H9 (cell line): ENCODE data around the gene SRPK2. TPM values are rescaled to one million over a fixed set of nuclear protein-coding genes. Genes with fewer than 3 reads are reported as not detected.

Source experiments
- DNase-seq: peaks from one replicate; pipeline ENCODE4 v3.0.0-alpha.2; 2017
- H2AFZ ChIP-seq: one replicate; pipeline ENCODE4 v1.6.1; 2013; ENCODE audit warnings: mild to moderate bottlenecking, low read length, control low read depth, moderate library complexity
- H2AK5ac ChIP-seq: 2 replicates; pipeline ENCODE4 v1.6.1; 2013; ENCODE audit warnings: low read length, control low read depth, mixed read lengths; ENCODE audit not compliant: insufficient read length
- H2BK120ac ChIP-seq: one replicate; pipeline ENCODE4 v1.6.1; 2013; ENCODE audit warnings: low read depth, mild to moderate bottlenecking, low read length, control low read depth, inconsistent platforms; ENCODE audit not compliant: poor library complexity, severe bottlenecking
- H2BK12ac ChIP-seq: 2 replicates; pipeline ENCODE4 v1.6.1; 2013; ENCODE audit warnings: low read length, control low read depth, mixed read lengths, low read depth; ENCODE audit not compliant: insufficient read length
- H2BK15ac ChIP-seq: 2 replicates; pipeline ENCODE4 v1.6.1; 2013; ENCODE audit warnings: low read depth, low read length, control low read depth
- H2BK20ac ChIP-seq: one replicate; pipeline ENCODE4 v1.6.1; 2013; ENCODE audit warnings: low read depth, mild to moderate bottlenecking, low read length, control low read depth, inconsistent platforms; ENCODE audit not compliant: poor library complexity, severe bottlenecking
- H2BK5ac ChIP-seq: 2 replicates; pipeline ENCODE4 v1.6.1; 2013; ENCODE audit warnings: low read length, control low read depth, mixed read lengths; ENCODE audit not compliant: insufficient read length
- H3K14ac ChIP-seq: 2 replicates; pipeline ENCODE4 v1.6.1; 2013; ENCODE audit warnings: low read length, control low read depth; ENCODE audit not compliant: insufficient read depth
- H3K18ac ChIP-seq: 2 replicates; pipeline ENCODE4 v1.6.1; 2013; ENCODE audit warnings: low read depth, mild to moderate bottlenecking, mixed read lengths, low read length, control low read depth; ENCODE audit not compliant: insufficient read length
- H3K23ac ChIP-seq: 2 replicates; pipeline ENCODE4 v1.6.1; 2013; ENCODE audit warnings: low read length, control low read depth, mixed read lengths, low read depth; ENCODE audit not compliant: insufficient read length
- H3K23me2 ChIP-seq: 2 replicates; pipeline ENCODE4 v1.6.1; 2013; ENCODE audit warnings: low read depth, mild to moderate bottlenecking, mixed read lengths, low read length, control low read depth; ENCODE audit not compliant: insufficient read length, poor library complexity, severe bottlenecking
- H3K27ac ChIP-seq: 2 replicates; pipeline ENCODE4 v1.5.1; 2013; ENCODE audit warnings: low read length, control low read depth, mixed read lengths, low read depth; ENCODE audit not compliant: insufficient read length
- H3K27me3 ChIP-seq: 2 replicates; pipeline ENCODE4 v1.6.1; 2013; ENCODE audit warnings: low read length, control low read depth, inconsistent platforms; ENCODE audit not compliant: insufficient read depth
- H3K4ac ChIP-seq: 2 replicates; pipeline ENCODE4 v1.6.1; 2013; ENCODE audit warnings: low read depth, mild to moderate bottlenecking, control low read depth, inconsistent platforms, low read length, moderate library complexity
- H3K4me1 ChIP-seq: 2 replicates; pipeline ENCODE4 v1.6.1; 2013; ENCODE audit warnings: low read length, control low read depth, inconsistent platforms; ENCODE audit not compliant: insufficient read depth
- H3K4me2 ChIP-seq: 2 replicates; pipeline ENCODE4 v1.6.1; 2013; ENCODE audit warnings: low read length, control low read depth, mixed read lengths; ENCODE audit not compliant: insufficient read length, insufficient read depth
- H3K56ac ChIP-seq: 2 replicates; pipeline ENCODE4 v1.6.1; 2013; ENCODE audit warnings: low read depth, mild to moderate bottlenecking, mixed read lengths, low read length, control low read depth; ENCODE audit not compliant: insufficient read length
- H3K79me1 ChIP-seq: 2 replicates; pipeline ENCODE4 v1.6.1; 2013; ENCODE audit warnings: low read depth, mild to moderate bottlenecking, moderate library complexity, low read length, control low read depth, inconsistent platforms; ENCODE audit not compliant: insufficient read depth, poor library complexity, severe bottlenecking
- H3K79me2 ChIP-seq: 2 replicates; pipeline ENCODE4 v1.6.1; 2013; ENCODE audit warnings: low read length, control low read depth, inconsistent platforms; ENCODE audit not compliant: insufficient read depth
- H3K9ac ChIP-seq: 2 replicates; pipeline ENCODE4 v1.6.1; 2013; ENCODE audit warnings: low read length, control low read depth, mixed read lengths; ENCODE audit not compliant: insufficient read length; ENCODE audit errors: extremely low read depth
- H3K9me3 ChIP-seq: one replicate; pipeline ENCODE4 v1.6.1; 2013; ENCODE audit warnings: low read depth, low read length, inconsistent platforms; ENCODE audit not compliant: control insufficient read depth
- H3T11ph ChIP-seq: one replicate; pipeline ENCODE4 v1.6.1; 2013; ENCODE audit warnings: mild to moderate bottlenecking, low read length, control low read depth, inconsistent platforms
- H4K20me1 ChIP-seq: one replicate; pipeline ENCODE4 v1.6.1; 2013; ENCODE audit not compliant: control insufficient read depth, insufficient read length, insufficient read depth
- H4K5ac ChIP-seq: 2 replicates; pipeline ENCODE4 v1.6.1; 2013; ENCODE audit warnings: low read depth, mild to moderate bottlenecking, mixed read lengths, low read length, control low read depth; ENCODE audit not compliant: insufficient read length
- H4K8ac ChIP-seq: replicated peaks from 2 replicates; pipeline ENCODE4 v1.6.1; 2013; ENCODE audit warnings: low read length, control low read depth, mixed read lengths, low read depth; ENCODE audit not compliant: insufficient read length
- H4K91ac ChIP-seq: 2 replicates; pipeline ENCODE4 v1.6.1; 2013; ENCODE audit warnings: low read depth, mild to moderate bottlenecking, moderate library complexity, mixed read lengths, low read length, control low read depth; ENCODE audit not compliant: insufficient read length
- H3K27ac Mint-ChIP-seq, 3 experiments: 2 replicates in 2 of 3; 3 replicates in 1 of 3; pipeline ENCODE4 v1.8.0; 2020 to 2021; ENCODE audit warnings: mixed read lengths in 3 of 3, mild to moderate bottlenecking in 1 of 3, moderate library complexity in 1 of 3
- H3K27me3 Mint-ChIP-seq: 2 replicates; pipeline ENCODE4 v1.8.0; 2021; ENCODE audit warnings: low read depth, mild to moderate bottlenecking, moderate library complexity, mixed read lengths
- H3K36me3 Mint-ChIP-seq, 3 experiments: 2 replicates in 2 of 3; 3 replicates in 1 of 3; pipeline ENCODE4 v1.8.0; 2020 to 2021; ENCODE audit warnings: low read depth in 3 of 3, mixed read lengths in 3 of 3; ENCODE audit not compliant: insufficient read depth in 1 of 3
- H3K4me1 Mint-ChIP-seq, 2 experiments: 2 replicates each; pipeline ENCODE4 v1.8.0; 2020; ENCODE audit warnings: mixed read lengths in 2 of 2
- H3K4me3 Mint-ChIP-seq, 2 experiments: 2 replicates in 1 of 2; 3 replicates in 1 of 2; pipeline ENCODE4 v1.8.0; 2020 to 2021; ENCODE audit warnings: mild to moderate bottlenecking in 2 of 2, mixed read lengths in 2 of 2, moderate library complexity in 1 of 2
- H3K9me3 Mint-ChIP-seq, 2 experiments: 2 replicates in 1 of 2; 3 replicates in 1 of 2; pipeline ENCODE4 v1.8.0; 2020; ENCODE audit warnings: mild to moderate bottlenecking in 2 of 2, mixed read lengths in 2 of 2, moderate library complexity in 1 of 2
- CTCF ChIP-seq: fragments of 200-600 bp; sonication (generic); conservative IDR thresholded peaks from 3 replicates; pipeline ENCODE4 v1.8.0; 2021; ENCODE audit warnings: antibody characterized with exemption, mild to moderate bottlenecking
- WGBS: extraction: QIAGEN DNeasy Blood & Tissue Kit; methylation state at CpG from one replicate; pipeline ENCODE4 v1.1.7; 2013; ENCODE audit warnings: missing lambda C conversion rate, low lambda C conversion rate, mixed read lengths; ENCODE audit not compliant: insufficient read length; ENCODE audit errors: extremely low coverage; 5-methylcytosine and 5-hydroxymethylcytosine counted together
- total RNA-seq: library from RNA; stranded (reverse); gene quantifications from 2 replicates; pipeline ENCODE4 v1.2.1, GENCODE V29; 2021

Gene SRPK2
- total RNA-seq, 1 experiment from 2014 or later = 41.1 TPM

GRCh38 chr7:105067691-105068090, 321.0 kb downstream of the SRPK2 start:
- no peak for TF ChIP-seq CTCF
- H4K8ac ChIP-seq = no peak overlapping the region
- H3K4me2 ChIP-seq = no peak overlapping the region
- peaks cover 0 to 6% of the 10 kb centered on the region in 2 experiments; a peak in 1 of 4 replicates for H3K4me1 Mint-ChIP-seq
- no peak overlapping the region for H2BK5ac ChIP-seq
- no peak overlapping the region for H2BK12ac ChIP-seq
- H3K27ac ChIP-seq = no peak overlapping the region
- no peaks in the 10 kb centered on the region for H3K27me3 ChIP-seq
- H4K5ac ChIP-seq = no peak overlapping the region
- no peak for DNase-seq
- no peak overlapping the region for H2BK15ac ChIP-seq
- no peak overlapping the region for H2BK20ac ChIP-seq
- no peak overlapping the region for H2AFZ ChIP-seq
- no peak overlapping the region for H3K23ac ChIP-seq
- no peak overlapping the region for H3K14ac ChIP-seq
- no peaks in the 10 kb centered on the region for H4K20me1 ChIP-seq
- H3K79me2 ChIP-seq = no peaks in the 10 kb centered on the region
- H3K23me2 ChIP-seq = no peaks in the 10 kb centered on the region
- no peak overlapping the region for H2BK120ac ChIP-seq
- H3K36me3 Mint-ChIP-seq = peaks cover 11 to 77% (median 65%) of the 10 kb centered on the region in 3 experiments; a peak in 6 of 7 replicates
- no peak overlapping the region for H3K18ac ChIP-seq
- no peak overlapping the region for H2AK5ac ChIP-seq
- no peaks in the 10 kb centered on the region for H3K4me1 ChIP-seq
- H3K79me1 ChIP-seq = no peaks in the 10 kb centered on the region
- no peak overlapping the region for H3K4me3 Mint-ChIP-seq
- 0 out of 7 replicates have a peak overlapping the region, but pooled peaks of 1 of the 3 experiments have one; percentile 35 for H3K27ac Mint-ChIP-seq
- no CpG with 5 or more reads among the region's 5 CpGs for WGBS
- no peak overlapping the region for H3T11ph ChIP-seq
- H3K27me3 Mint-ChIP-seq = no peaks in the 10 kb centered on the region
- no peaks in the 10 kb centered on the region for H3K9me3 ChIP-seq
- no peaks in the 10 kb centered on the region for H3K9me3 Mint-ChIP-seq
- H3K9ac ChIP-seq = no peak overlapping the region
- no peak overlapping the region for H3K56ac ChIP-seq
- H3K4ac ChIP-seq = no peak overlapping the region
- H4K91ac ChIP-seq = no peak overlapping the region

Other genes starting within 250 kb of the SRPK2 start
- gene PUS7, start 133.3 kb upstream of the SRPK2 start, total RNA-seq = 49.7 and 54.3 TPM in 2 replicates
- 20.8 and 21.5 TPM in 2 replicates for gene RINT1, start 143.3 kb upstream of the SRPK2 start, total RNA-seq
- gene EFCAB10, start 192.6 kb upstream of the SRPK2 start, total RNA-seq = 1.3 and 1.5 TPM in 2 replicates